Measurements from ENCODE around the gene GLI1.

DNA sequence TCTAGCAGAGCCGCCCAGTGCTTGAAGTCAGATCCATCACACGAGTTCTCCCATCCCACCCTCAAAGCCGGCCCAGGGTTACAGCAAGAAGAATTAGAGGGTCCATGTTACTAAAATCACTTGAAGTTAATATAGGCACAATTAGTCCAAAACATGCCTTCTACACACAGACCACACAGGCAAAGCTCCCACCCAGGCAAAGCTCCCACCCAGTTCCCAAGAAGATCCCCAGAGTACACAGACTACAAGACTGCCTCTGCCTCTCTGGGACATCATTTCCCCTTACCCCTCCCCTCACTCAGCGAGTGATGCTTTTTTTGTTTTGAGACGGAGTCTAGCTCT, 3.3 kb downstream of the GLI1 start:
- TF ChIP-seq CTCF (IDR thresholded peaks at IDR 0.05; ENCODE audit: insufficient read depth, low read length) (no peak), POLR2AphosphoS5 (IDR thresholded peaks at IDR 0.05; ENCODE audit: low read depth) (no peak), REST (IDR thresholded peaks at IDR 0.05; ENCODE audit: insufficient replicate concordance, low read depth) (no peak), GABPA (IDR thresholded peaks at IDR 0.05; ENCODE audit: low read depth) (no peak)
